Activated CD4-positive, alpha-beta T cell treated with anti-CD3 and anti-CD28 coated beads, Interleukin-2, amount 50 U/mL, for 48 hours (primary cell): Measurements from ENCODE around the gene SENP7.

Experiments
- DNase-seq, 2 experiments: peaks; one replicate each; pipeline ENCODE4 v3.0.0-alpha.2; 2020

The SENP7 gene

GRCh38 chr3:101423984-101424888 lies 88.8 kb downstream of the SENP7 start:
- DNase-seq, result no peak

- DNase-seq, result no peak
These were observed 94.2 kb downstream of the SENP7 start for GRCh38 chr3:101418851-101419250.

- DNase-seq, result no peak
These were observed 98.9 kb downstream of the SENP7 start for GRCh38 chr3:101414121-101414520.

- no peak for DNase-seq
These were observed 99.4 kb downstream of the SENP7 start for GRCh38 chr3:101413656-101414055.

- DNase-seq, result no peak
These were observed 121.5 kb downstream of the SENP7 start for GRCh38 chr3:101391413-101391950.

GRCh38 chr3:101388706-101389105 lies 124.3 kb downstream of the SENP7 start:
- no peak for DNase-seq

- no peak for DNase-seq
These were observed 125.7 kb downstream of the SENP7 start for GRCh38 chr3:101387351-101387750.

- no peak for DNase-seq
These were observed 128.6 kb downstream of the SENP7 start for GRCh38 chr3:101384426-101384825.

- no peak for DNase-seq
These were observed 129.4 kb downstream of the SENP7 start for GRCh38 chr3:101383656-101384055.

GRCh38 chr3:101383156-101383575 lies 129.8 kb downstream of the SENP7 start:
- DNase-seq, result no peak

GRCh38 chr3:101381809-101382208 lies 131.2 kb downstream of the SENP7 start:
- DNase-seq, result no peak

- no peak for DNase-seq
These were observed 133.2 kb downstream of the SENP7 start for GRCh38 chr3:101379658-101380376.

GRCh38 chr3:101377796-101378195 lies 135.2 kb downstream of the SENP7 start:
- no peak for DNase-seq

- DNase-seq, result no peak
These were observed 135.8 kb downstream of the SENP7 start for GRCh38 chr3:101377209-101377608.

GRCh38 chr3:101375586-101375985 lies 137.4 kb downstream of the SENP7 start:
- DNase-seq, result no peak

- DNase-seq, result no peak
These were observed 150.6 kb downstream of the SENP7 start for GRCh38 chr3:101362406-101362805.

- no peak for DNase-seq
These were observed 161.2 kb downstream of the SENP7 start for GRCh38 chr3:101351829-101352228.

- DNase-seq, result no peak
These were observed 172.4 kb downstream of the SENP7 start for GRCh38 chr3:101340591-101340990.

- DNase-seq, result no peak
These were observed 179.1 kb downstream of the SENP7 start for GRCh38 chr3:101333883-101334282.

- DNase-seq, result no peak
These were observed 183.9 kb downstream of the SENP7 start for GRCh38 chr3:101329016-101329673.

GRCh38 chr3:101325393-101326134 lies 187.4 kb downstream of the SENP7 start:
- DNase-seq, result no peak

- no peak for DNase-seq
These were observed 192.5 kb downstream of the SENP7 start, which contains the start of gene IMPG2 for GRCh38 chr3:101320475-101320874. IMPG2 (minus strand) TSS chr3:101320575; CDS start chr3:101320372, 203 bp downstream.
